Neural cell (in vitro differentiated cells): Measurements from ENCODE around the gene PRUNE2.

Experiments used
- CTCF ChIP-seq: fragments of 450-650 bp; IDR thresholded peaks from 2 replicates; pipeline ENCODE4 v1.5.1; 2014; ENCODE audit warnings: antibody characterized with exemption, mild to moderate bottlenecking, moderate library complexity; ENCODE audit not compliant: poor library complexity, severe bottlenecking
- EP300 ChIP-seq: fragments of 450-650 bp; conservative IDR thresholded peaks from 2 replicates; pipeline ENCODE4 v1.6.1; 2014; ENCODE audit warnings: antibody characterized with exemption, mild to moderate bottlenecking, moderate library complexity; ENCODE audit not compliant: poor library complexity, severe bottlenecking
- EZH2 ChIP-seq: fragments of 200-600, 300-800 bp; shearing (Covaris generic), sonication (generic); IDR thresholded peaks from 2 replicates; pipeline ENCODE4 v1.6.1; 2014; ENCODE audit warnings: antibody characterized with exemption, low read length, borderline replicate concordance, mild to moderate bottlenecking; ENCODE audit not compliant: insufficient read depth, poor library complexity, severe bottlenecking
- POLR2AphosphoS5 ChIP-seq: IDR thresholded peaks from 2 replicates; pipeline ENCODE4 v1.6.1; 2012
- RAD21 ChIP-seq: fragments of 450-650 bp; conservative IDR thresholded peaks from 2 replicates; pipeline ENCODE4 v1.6.1; 2014; ENCODE audit warnings: antibody characterized with exemption, mild to moderate bottlenecking, moderate library complexity
- REST ChIP-seq: IDR thresholded peaks from 2 replicates; pipeline ENCODE4 v1.6.1; 2012; ENCODE audit warnings: borderline replicate concordance
- SMC3 ChIP-seq: fragments of 450-650 bp; conservative IDR thresholded peaks from 2 replicates; pipeline ENCODE4 v1.6.1; 2014; ENCODE audit warnings: antibody characterized with exemption, mild to moderate bottlenecking, moderate library complexity; ENCODE audit not compliant: poor library complexity
- TAF1 ChIP-seq: IDR thresholded peaks from 2 replicates; pipeline ENCODE4 v1.6.1; 2012; ENCODE audit warnings: low read depth

GRCh38 chr9:76680716-76681425, 225.0 kb downstream of the PRUNE2 start:
- TF ChIP-seq CTCF: no peak
- no peak for TF ChIP-seq EZH2
- no peak for TF ChIP-seq POLR2AphosphoS5
- TF ChIP-seq RAD21: no peak
- TF ChIP-seq TAF1: no peak
- TF ChIP-seq REST: no peak
- TF ChIP-seq SMC3: no peak
- TF ChIP-seq EP300: no peak
